NB4 (cell line): ENCODE results near the gene RNU1-2.

Experiments
- DNase-seq: peaks from one replicate; pipeline ENCODE4 v3.0.0; 2010; ENCODE audit warnings: low read depth
- H3K4me3 ChIP-seq: one replicate; pipeline ENCODE4 v1.5.1; 2011; ENCODE audit warnings: mild to moderate bottlenecking, low read depth, low read length, moderate library complexity
- MYC ChIP-seq: IDR thresholded peaks from 2 replicates; pipeline ENCODE4 v1.6.1; 2011; ENCODE audit warnings: low read depth, low read length
- POLR2A ChIP-seq: IDR thresholded peaks from 2 replicates; pipeline ENCODE4 v1.6.1; 2011; ENCODE audit warnings: mild to moderate bottlenecking; ENCODE audit not compliant: insufficient read length; ENCODE audit errors: extremely low read depth
- TF ChIP-seq, protein P1 (sequence below): IDR thresholded peaks from 2 replicates; pipeline ENCODE4 v1.6.1; 2011; ENCODE audit warnings: low read depth, low read length
- TF ChIP-seq, protein P2 (sequence below): IDR thresholded peaks from one replicate; pipeline ENCODE4 v1.5.1; 2012; ENCODE audit warnings: low read depth, low read length

Gene RNU1-2

DNA sequence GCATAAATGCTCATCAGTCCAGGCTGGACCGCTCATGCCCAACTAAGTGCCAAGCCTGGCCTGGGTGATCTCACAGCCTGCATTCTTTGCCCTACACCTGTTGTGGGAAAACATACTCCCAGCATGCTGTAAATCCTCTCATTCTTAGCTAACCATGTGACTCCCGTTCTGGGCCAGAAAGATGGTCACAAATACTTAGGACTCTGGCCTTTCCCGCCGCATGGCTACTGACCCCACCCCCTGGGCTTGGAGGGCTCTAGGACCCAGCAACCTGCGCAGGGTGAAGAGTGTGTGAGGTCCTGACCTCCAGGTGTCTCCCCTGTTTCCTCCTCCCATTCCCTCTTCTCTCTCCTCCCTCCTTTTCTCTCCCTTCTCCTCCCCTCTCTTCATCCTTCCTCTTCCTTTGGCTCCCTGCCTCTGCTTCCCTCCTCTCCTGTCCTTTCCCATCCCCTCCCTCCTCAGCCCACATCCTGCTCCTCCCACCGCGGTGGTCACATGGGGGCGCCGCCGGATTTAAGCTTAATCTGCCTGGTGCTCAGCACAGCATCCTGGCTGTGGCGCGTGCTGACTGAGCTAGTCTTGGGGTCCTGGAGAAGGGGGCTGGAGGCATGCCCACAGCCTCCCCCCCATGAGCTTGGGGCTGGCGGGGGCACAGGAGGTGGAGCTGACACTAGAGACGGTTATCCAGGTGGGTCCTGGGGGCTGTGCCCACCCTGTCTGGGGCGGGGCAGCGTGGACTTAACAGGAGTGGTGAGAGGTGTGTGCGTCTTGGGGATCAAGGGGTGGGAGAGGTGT is 25.8 kb downstream of the RNU1-2 start, which contains the start of gene CROCC:
Gene CROCC (plus strand): TSS at position 541 of the 795 bp plus-strand sequence. CDS start 88 bp downstream, at position 629.
- TF ChIP-seq, protein P1, sequence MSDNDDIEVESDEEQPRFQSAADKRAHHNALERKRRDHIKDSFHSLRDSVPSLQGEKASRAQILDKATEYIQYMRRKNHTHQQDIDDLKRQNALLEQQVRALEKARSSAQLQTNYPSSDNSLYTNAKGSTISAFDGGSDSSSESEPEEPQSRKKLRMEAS: no peak
- TF ChIP-seq, protein P2, sequence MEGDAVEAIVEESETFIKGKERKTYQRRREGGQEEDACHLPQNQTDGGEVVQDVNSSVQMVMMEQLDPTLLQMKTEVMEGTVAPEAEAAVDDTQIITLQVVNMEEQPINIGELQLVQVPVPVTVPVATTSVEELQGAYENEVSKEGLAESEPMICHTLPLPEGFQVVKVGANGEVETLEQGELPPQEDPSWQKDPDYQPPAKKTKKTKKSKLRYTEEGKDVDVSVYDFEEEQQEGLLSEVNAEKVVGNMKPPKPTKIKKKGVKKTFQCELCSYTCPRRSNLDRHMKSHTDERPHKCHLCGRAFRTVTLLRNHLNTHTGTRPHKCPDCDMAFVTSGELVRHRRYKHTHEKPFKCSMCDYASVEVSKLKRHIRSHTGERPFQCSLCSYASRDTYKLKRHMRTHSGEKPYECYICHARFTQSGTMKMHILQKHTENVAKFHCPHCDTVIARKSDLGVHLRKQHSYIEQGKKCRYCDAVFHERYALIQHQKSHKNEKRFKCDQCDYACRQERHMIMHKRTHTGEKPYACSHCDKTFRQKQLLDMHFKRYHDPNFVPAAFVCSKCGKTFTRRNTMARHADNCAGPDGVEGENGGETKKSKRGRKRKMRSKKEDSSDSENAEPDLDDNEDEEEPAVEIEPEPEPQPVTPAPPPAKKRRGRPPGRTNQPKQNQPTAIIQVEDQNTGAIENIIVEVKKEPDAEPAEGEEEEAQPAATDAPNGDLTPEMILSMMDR: peak; percentile 1
- TF ChIP-seq MYC: no peak
- TF ChIP-seq POLR2A: no peak
- no peak within 1 kb of the TSS for H3K4me3 ChIP-seq
- peak; percentile 44 for DNase-seq

DNA sequence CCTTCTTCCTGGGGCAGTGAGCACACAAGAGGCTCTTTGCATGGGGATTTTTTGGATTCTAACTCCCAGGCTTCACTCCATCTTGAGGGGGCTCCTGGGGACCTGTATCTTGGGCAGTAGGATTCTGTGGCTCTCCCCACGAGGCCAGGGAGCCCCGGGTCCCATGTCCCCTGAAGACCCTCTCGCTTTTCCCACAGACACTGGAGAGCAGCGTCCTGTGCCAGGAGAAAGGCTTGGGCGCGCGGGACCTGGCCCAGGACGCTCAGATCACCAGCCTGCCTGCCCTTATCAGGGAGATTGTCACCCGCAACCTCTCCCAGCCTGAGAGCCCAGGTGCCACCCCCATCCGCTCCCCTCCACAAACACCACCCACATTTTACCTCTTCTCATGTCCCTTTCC is 26.7 kb downstream of the RNU1-2 start:
- TF ChIP-seq POLR2A (no peak), MYC (no peak)
- TF ChIP-seq, protein P1: no peak
- TF ChIP-seq, protein P2: no peak

DNA sequence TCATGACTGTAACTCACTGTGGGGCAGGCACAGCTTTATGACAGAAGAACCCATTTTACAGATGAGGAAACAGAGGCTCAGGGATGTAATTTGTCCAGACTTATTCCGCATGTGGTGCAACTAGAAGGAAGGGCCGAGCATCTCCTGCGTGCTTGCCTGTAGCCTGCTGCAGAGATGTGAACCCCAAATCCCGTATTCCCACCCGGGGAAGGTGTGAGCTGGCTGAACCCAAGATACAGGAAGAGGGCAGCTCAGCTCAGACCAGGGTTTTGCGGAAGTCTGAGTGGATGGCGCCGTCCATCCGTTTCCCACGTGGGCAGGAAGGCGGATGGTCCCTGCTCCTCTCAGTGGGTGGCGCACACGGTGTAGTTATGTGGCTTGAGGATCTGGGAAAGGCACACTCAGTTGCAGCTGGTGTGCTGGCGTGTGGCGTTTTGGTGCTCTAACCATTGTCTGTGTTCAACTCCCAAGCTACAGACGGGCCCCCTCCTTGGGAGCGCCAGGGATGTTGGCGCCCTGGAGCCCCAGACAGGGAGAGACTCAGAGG is 27.2 kb downstream of the RNU1-2 start:
- no peak for TF ChIP-seq POLR2A
- TF ChIP-seq, protein P1: no peak
- TF ChIP-seq MYC: no peak
- TF ChIP-seq, protein P2: no peak
- DNase-seq: peak; percentile 41
- H3K4me3 ChIP-seq: no peak overlapping the region

More for the DNA sequence above, 26.7 kb downstream of the RNU1-2 start:
- H3K4me3 ChIP-seq: no peak overlapping the region
- no peak for DNase-seq

DNA sequence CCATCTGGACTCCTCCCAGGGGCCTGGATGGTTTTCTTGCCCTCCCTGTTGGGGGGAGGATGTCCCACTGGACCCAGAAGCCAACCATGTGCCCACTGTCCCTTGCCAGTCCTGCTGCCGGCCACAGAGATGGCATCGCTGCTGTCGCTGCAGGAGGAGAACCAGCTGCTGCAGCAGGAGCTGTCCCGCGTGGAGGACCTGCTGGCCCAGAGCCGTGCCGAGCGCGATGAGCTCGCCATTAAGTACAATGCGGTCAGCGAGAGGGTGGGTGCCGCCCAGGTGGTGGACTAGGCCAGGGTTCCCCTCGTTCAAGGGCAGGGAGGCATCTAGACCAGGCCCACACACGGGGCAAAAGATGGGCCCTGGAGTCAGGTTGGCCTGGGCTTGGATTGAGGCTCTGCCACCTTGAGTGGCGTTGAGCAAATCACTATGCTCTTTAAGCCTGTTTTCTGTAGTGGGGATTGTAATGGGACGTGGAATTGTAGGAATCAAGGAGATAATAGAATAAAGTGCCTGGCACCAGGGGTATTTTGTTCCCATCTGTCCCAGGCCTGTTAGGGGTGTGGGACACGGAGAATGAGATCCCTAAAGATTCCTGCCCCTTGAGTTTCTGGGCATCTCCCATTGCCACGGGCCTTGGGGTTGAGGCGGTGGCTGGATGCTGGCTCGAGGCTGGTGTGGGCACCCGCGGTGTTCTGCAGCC is 28.6 kb downstream of the RNU1-2 start:
- DNase-seq: no peak
- no peak overlapping the region for H3K4me3 ChIP-seq
- TF ChIP-seq POLR2A: no peak
- TF ChIP-seq, protein P1: no peak
- TF ChIP-seq MYC: no peak

DNA sequence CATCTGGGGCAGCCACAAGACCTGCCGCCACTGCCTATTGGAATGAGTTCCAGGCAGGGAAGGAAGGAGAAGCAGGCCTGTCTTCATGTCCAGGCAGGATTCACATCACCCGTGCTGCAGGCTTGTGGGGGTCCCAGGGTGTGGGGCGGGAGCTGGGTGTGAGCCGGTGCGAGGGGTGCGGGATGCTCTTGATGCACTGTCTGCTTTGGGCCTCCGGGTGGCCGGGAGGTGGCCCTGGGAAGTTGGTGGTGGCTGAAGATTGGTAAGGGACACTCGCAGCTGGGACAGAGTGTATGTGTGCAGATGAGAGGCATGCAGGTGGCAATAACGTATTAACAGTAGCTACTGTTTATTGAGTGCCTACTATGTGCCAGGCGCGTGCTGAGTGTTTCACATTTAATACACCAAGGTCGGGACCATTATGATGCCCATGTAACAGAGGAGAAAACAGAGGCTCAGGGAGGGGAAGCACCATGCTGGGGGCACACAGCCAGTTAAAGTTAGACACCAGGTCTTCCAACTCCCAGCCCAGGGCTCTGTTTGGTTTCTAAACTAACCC is 29.2 kb downstream of the RNU1-2 start:
- no peak for DNase-seq
- no peak overlapping the region for H3K4me3 ChIP-seq
- TF ChIP-seq, protein P2: peak; percentile 19
- TF ChIP-seq MYC: no peak
